ENCODE results near the gene KRT3. TPM values are rescaled to one million over a fixed set of nuclear protein-coding genes. Genes with fewer than 3 reads are reported as not detected.

KRT3 gene
- total and polyA plus RNA-seq, 10 of the 15 experiments (the other 5 are each of a cell fraction or from before 2014, with no cell fraction given): not detected

GRCh38 chr12:52774629-52775250, 21.2 kb downstream of the KRT3 start:
- intact Hi-C loops (cut with micrococcal nuclease; ENCODE audit: unreplicated experiment): no loop called here
- Histone ChIP-seq H3K79me2 (ENCODE audit: control insufficient read depth, insufficient read depth, low read length) (no peaks in the 10 kb centered on the region), H3K4me1 (ENCODE audit: control insufficient read depth, insufficient read depth, low read length) (no peaks in the 10 kb centered on the region), H3K4me3 (no peak overlapping the region), H3K9ac (ENCODE audit: control insufficient read depth, insufficient read depth, low read length) (no peak overlapping the region), H3K27ac (ENCODE audit: control insufficient read depth, insufficient read depth) (no peak overlapping the region), H3K4me2 (ENCODE audit: control insufficient read depth, insufficient read depth) (no peak overlapping the region), H3K27me3 (replicated peaks in 1 of 2; ENCODE audit: control insufficient read depth in 2 of 2, insufficient read depth in 2 of 2, low read length in 1 of 2) (peaks cover 0 to 3% of the 10 kb centered on the region in 2 experiments; a peak in 3 of 4 replicates), H4K20me1 (ENCODE audit: control insufficient read depth, insufficient read depth) (no peaks in the 10 kb centered on the region), H3K9me3 (replicated peaks; ENCODE audit: control insufficient read depth, insufficient read depth, low read length) (no peaks in the 10 kb centered on the region), H2AFZ (ENCODE audit: control insufficient read depth, low read depth, low read length) (no peak overlapping the region), H3K36me3 (ENCODE audit: control insufficient read depth in 2 of 2, insufficient read depth in 2 of 2, low read length in 1 of 2) (no peaks in the 10 kb centered on the region)
- BruUV-seq (replicated peaks): no TSS peak
- RAD21 ChIA-PET (ENCODE audit: unreplicated experiment): no interaction called here
- CTCF ChIA-PET: no interaction called here
- WGBS (ENCODE audit: insufficient coverage, insufficient replicate concordance, low lambda C conversion rate, missing lambda C conversion rate): 5% methylated on average over 8 of the region's 8 CpGs
- ATAC-seq (no peak), FAIRE-seq (no peak), DNase-seq (ENCODE audit: low read depth, low spot score) (no peak)
- in situ Hi-C loops (cut with MboI): no loop called here
- no peak for TF ChIP-seq PBX3 (IDR thresholded peaks at IDR 0.05; ENCODE audit: insufficient replicate concordance, low read depth, low read length)
- TF ChIP-seq REST (IDR thresholded peaks at IDR 0.05; ENCODE audit: low read depth, low read length): no peak
- TF ChIP-seq POLR2AphosphoS5 (IDR thresholded peaks at IDR 0.05; ENCODE audit: low read length): no peak
- TF ChIP-seq BMI1 (IDR thresholded peaks at IDR 0.05; ENCODE audit: borderline replicate concordance): no peak
- no peak for TF ChIP-seq EGR1 (IDR thresholded peaks at IDR 0.05; ENCODE audit: borderline replicate concordance in 1 of 2, low read depth in 2 of 2, low read length in 2 of 2)
- no peak for TF ChIP-seq HDGF (IDR thresholded peaks at IDR 0.05)
- TF ChIP-seq SKIL (IDR thresholded peaks at IDR 0.05; ENCODE audit: low read depth, poor library complexity, severe bottlenecking): no peak
- TF ChIP-seq MYB (IDR thresholded peaks at IDR 0.05; ENCODE audit: borderline replicate concordance, low read depth, low read length): no peak
- TF ChIP-seq RUNX3 (IDR thresholded peaks at IDR 0.05; ENCODE audit: low read length): no peak
- TF ChIP-seq CBX5 (IDR thresholded peaks at IDR 0.05; ENCODE audit: low read depth): no peak
- no peak for TF ChIP-seq TCF12 (IDR thresholded peaks at IDR 0.05; ENCODE audit: low read depth, low read length)
- no peak for TF ChIP-seq IRF5 (IDR thresholded peaks at IDR 0.05; ENCODE audit: borderline replicate concordance)
- SMC1A ChIA-PET (ENCODE audit: uncharacterized antibody, unreplicated experiment): no interaction called here
- POLR2A ChIA-PET: no interaction called here

Measured in GM12878 (cell line).